Inflammatory macrophage treated with lipopolysaccharide for 1 hour (primary cell): Measurements from ENCODE around the gene KISS1.

Source experiments
- DNase-seq, 2 donors: peaks; one replicate each; pipeline ENCODE4 v3.0.0-alpha.2; 2020 to 2022

Gene KISS1

DNA sequence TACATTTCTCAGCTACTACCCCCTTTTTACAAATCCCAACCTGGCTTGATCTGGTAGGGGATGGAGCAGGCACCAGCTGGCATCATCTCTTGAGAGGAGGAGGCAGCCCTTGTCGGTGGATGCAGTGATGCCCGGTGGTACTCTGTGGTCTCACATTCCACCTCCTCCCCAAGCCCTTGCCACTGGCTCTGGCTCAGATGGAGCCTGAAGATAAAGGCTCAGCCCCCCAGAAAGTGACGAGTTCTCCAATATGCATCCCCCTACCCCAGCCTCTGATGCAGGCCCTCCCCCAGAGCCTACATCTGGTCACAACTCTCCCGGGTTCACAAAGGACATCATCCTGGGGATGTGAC lies 21.3 kb upstream of the KISS1 start:
- no peak for DNase-seq

DNA sequence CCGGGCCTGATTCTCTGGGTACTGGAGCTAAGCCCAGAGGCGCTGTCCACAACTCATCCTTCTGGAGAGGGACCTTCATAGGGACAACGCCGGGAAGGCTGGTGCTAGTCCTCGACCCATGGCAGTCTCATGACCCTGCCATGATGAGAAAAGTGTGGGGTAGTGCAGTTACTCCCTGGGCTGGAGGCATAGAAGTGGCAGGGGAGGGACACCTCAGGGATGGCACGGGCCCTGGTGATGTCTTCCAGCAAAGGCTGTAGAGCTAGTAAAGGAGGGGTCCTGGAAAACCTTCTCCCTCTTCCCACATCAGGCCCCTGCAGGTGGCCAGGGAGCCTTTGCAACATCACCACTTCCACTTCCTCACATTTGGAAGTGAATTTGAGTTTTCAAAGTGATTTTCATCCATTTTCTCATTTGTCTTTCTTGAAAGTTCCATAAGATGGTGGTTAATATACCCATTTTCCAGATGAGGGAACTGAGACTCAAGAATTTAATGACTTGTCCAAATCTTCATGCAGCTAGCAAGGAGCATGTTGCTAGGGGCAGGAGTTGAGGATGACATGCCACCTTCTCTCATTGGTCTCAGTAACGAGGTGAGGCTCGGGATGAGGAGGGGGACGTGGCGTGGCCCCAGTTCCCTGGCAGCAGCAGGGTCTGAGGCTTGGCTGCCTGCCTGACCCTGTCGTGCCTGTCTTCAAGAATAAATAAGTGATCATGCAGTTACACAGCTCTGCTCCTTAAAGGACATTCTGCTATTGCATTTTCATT lies 20.8 kb upstream of the KISS1 start:
- no peak for DNase-seq

DNA sequence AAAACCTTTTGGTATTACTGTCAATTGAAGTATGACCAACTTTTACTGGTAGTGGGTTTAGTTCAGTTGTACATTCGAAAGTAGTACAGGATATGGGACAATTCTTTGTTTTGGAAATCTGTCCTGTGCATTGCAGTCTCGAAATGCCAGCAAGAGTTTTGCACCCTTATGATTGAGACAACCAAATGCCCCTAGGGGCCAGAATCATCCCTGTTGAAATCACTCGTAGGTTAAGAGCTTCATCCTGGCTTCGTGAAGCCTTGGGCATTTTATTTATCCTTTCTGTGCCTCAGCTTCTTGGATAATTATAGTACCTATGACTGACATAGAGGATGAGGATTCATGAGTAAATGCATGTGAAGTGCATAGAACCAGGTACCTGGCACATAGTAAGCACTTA lies 19.9 kb upstream of the KISS1 start:
- no peak for DNase-seq

DNA sequence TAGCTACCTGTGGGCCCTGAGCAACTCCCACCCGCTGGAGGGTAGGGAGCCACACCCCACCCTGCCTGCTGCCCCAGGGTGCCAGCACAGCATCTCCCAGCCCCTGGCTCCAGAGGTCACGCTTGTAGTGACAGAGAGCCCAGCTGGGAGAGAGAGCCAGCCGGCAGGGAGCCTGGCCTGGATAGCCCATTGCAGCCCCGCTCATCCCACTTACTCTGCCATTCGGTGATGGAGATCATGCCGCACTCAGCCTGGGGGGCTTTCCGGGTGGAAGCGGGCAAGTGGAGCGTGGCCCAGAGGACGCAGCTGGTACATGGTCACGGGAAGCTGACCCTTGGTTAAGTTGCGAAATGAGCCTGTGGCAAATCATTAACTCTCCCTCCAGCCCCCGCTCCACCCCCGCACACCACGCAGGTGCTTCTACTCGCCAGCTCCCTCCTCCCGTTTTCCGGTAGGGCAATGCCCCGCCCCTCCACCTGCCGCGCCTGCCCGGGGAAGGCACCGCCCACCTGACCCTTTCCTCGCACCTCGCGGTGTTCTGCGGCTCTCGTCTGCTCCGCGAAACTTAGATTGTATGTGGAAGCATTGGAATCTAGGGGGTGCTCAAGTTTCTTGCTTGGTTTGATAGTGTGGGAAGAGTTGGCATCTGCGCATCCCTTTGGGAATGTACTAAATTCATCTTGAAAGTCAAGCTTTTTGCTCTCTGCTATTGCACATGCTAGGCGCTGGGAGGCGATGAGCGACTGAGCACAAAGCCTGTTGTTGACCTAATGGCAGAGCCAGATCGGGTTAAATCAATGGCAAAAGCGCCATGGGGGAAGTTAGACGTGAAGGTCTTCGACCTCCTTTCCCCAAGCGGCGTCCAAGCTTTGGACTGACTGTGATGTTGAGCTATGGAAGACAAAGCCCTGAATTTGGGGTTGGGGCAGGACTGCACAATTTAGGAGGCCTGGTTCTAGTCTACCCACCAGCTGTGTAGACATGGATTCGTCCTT lies 17.7 kb upstream of the KISS1 start, which contains the start of gene GOLT1A:
GOLT1A (minus strand) TSS at position 321 of the 995 bp plus-strand sequence; CDS start at position 239, 82 bp downstream.
- peak; percentile 58 to 62 for DNase-seq

DNA sequence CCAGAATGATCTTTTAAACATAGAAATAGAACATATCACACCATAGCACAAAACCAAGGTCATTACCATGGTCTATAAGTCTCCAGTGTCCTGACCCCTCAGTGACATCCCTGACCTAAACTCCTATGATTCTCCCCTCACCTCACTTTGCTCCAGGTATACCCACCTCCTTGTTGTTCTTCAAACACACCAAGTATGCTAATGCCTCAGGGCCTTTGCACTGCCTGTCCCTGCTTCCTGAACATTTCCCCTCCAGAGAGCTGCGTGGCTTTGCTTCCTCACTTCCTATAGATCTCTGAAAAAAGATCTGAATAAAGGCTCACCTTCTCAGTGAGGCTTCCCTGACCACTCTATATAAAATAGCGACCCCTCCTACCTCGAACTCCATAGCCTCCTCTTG lies 16.4 kb upstream of the KISS1 start:
- no peak for DNase-seq

DNA sequence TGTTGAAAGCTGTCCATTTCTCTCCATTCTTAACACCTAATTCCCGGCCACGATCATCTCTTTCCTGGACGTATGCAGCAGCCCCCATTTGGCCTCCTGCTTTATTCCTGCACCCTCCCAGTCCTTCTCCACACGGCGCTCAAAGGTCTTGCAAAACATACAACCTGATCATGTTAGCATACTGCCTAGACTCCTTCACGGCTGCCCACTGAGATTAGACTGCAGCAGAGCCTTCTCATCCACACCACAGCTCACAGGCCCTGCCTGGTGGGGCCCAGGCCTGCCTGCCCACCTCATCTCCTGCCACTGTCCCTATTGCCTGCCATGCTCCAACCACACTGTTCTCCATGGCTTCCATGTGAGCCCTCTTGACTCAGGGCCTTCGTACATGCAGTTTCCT lies 14.8 kb upstream of the KISS1 start:
- no peak for DNase-seq

DNA sequence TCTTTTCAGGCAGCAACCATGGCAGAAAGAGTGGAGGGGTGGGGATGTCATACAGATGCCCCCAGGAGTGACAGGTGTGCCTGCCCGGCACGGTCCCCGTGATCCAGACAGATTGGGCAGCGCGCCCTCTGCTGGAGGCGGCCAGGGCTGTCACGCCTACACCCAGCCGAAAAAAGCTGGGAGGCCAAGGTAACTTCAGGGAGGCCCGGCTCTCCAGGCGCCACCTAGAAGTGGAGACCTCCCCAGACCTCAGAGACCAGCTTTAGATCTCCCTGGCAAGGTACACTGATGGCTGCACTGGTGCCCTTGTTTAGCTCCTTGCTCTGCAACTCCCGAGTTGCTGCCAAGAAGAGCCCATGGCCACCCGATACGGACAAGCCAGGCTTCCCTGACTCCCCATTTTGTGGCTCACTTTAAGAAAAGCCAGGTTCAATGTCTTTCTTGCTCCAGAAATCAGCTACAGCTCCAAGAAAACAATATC lies 10.9 kb upstream of the KISS1 start:
- peak; percentile 17 to 66 for DNase-seq

DNA sequence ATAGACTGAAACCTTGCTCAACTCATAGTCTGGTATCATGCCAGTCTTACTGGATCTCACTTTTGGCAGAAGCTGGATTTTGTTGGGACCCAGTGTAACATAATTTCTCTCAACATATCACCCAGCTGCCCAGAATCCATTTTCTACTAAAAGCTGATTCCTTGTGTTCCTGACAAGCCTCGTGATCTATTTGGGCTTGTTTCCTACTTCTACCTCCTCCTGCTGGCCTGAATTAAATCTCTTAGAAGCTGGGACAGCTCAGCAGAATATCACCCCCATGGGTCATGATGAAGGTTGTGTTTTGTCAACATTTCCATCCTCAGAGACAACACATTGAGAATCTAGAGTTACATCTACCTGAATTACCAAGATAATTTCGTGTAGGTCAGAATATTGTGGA lies 9.8 kb upstream of the KISS1 start:
- no peak for DNase-seq

DNA sequence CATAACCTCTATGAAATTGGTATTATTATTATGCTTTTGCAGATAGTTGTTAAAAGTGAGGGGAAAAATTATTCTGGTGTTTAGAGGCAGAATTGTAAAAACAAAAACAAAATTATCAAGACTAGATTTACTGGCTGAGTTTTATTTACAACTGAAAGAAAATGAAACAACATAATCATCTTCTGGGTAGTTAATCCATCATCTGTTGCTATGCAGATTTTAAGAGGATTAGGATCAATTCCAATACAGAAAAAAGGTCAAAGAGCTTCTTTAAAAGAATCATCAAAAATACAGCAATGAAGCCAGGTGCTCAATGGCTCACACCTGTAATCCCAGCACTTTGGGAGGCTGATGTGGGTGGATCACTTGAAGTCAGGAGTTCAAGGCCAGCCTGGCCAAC lies 9.2 kb upstream of the KISS1 start:
- DNase-seq: no peak

DNA sequence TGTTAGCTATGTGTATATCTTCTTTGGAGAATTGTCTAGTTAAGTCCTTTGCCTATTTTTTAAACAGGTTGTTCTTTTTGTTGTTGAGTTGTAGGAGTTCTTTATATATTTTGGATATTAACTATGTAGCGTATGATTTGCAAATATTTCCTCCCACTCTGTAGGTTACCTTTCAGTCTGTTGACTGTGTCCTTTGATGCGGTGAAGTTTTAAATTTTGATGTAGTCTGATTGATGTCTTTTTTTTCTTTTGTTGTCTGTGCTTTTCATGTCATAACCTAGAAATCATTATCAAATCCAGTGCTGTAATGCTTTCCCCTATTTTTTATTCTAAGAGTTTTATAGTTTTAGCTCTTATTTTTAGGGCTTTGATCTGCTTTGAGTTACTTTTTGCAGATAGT lies 8.7 kb upstream of the KISS1 start:
- no peak for DNase-seq

DNA sequence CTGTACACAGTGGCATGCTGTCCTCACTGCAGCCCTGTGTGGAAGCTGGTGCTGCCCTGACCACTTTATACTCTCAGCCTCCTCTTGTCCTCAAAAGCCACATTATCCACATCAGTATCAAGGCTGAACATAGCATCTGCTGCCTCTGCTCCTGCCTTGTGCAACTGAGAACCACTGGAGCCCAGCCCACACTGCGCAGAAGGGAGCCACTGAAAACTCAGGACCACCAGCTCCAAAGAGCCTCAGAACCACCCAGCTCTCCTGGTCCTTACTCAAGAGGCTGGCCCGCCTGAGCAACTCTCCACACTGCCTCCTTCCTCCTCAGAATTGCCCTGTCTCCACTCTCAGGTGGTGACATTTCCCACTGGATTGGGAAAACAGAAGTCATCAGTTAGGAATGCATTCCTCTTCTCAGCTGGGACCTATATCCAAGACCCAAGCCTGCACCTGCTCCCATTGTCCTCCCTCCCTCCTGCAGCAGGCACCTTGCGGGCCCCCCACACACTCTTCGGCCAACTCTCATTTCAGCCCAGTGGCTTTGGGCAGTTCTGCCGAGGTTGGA lies 7.0 kb upstream of the KISS1 start:
- DNase-seq: no peak

DNA sequence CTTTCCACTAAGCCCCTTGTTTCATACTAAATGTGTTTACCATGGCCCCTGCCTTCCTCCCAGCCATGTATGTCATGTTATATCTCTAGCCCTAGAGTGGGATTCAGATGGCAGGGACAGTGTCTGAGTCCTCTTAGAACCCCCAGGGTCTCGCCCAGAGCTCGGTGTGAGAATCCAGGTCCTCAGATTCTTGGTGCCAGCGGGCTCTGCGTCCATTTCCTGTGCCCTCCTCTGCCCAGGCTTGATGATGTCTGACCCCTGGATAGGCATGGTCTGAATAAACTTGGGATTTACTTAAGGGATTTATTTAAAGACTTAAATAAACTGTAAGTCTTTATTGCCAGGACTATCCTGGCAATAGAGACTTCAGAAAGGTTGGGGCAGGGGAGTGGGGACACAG lies 6.2 kb upstream of the KISS1 start:
- DNase-seq: no peak

DNA sequence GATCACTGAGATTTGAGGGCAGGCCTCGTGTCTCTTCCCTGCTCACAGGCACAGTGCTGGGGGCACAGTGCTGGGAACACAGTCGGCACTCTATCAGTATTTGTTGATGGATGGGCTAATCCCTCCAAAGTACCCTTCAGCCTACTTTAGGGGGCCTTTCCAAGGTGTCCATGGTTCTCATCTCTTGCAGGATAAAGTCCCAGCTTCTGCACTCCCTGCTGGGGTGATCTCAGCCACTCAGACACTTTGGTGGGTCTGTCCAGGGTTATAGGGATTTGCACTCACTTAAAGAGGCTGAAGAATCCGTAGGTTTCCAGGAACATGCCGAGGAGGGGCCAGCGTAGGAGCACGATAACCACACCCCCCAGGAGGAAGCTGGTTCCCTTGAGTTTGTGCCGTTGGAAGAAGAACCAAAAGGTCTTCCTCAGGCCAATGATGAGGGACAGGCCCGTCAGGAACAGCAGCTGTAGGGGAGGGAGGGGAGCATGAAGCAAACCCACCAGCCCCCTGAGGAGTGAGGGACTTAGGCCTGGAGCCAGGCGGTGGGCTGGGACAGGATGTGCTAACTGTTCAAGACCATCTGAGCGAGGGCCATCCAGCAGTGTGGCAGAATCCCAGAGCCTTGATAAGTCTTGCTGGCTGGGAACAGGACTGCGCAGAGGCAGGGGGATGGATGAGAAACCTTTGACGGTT lies 5.2 kb upstream of the KISS1 start:
- DNase-seq: no peak

DNA sequence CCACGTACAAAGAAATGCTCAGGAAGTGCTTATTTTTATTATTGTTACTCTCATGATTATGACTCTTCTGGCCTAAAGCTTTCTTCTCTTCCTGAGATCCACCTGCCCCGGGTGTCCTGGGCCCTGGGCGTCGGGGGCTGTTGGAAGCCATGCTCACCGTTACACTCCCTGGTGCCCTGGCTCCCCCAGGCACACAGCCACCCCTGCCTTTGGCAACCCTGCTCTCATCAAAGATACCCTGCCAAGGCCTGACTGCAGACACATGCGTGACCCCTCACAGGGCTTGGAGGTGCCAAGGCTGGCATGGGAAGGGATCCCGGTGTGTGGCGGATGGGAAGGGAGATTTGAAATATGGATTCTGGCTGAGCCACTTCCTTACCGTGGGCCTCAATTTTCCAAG lies 3.3 kb upstream of the KISS1 start:
- no peak for DNase-seq

DNA sequence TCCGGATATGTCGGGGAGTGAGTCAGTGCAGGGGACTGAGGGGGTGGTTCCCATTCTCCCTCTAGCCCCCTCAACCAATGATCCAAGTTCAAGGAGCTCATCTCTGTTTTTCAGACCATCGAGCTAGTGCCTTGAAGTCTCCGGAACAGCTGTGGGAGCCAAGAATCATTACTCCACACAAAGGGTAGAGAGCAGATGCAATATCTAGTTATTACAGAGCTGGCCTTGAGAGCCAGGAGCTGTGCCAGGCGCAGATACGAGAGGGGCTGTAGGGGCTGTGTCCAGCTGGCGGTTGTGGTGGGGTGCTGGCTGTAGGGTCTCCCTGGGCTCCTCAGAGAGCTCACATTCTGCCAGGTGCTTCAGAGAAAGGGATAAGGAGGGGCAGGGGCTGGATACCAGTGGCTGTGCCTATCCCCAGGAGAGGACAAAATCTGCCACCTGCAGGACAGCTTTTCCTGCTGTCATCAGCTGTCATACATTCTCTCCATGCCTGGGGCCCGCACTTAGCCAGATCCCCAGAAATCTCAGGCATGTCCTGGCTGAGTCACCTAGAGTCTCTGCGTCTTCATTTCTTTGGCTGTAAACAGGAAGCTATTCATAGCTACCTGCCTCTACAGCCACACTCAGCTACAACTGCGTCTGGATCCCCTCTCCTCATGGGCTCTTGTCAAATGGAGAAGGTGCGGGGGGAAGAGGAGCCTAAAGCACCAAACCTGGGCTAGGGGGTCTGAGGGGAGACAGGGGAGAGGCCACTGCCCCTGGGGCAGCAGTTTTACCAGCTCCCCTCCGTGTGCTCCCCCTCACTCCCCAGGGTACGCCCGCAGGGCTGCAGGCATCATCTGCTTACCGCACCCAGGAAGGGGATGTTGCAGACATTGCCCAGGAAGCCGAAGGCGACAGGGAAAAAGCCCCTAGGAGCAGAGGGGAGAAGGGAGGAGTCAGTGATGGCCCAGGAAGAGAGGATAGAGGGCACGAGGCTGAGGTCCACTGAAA lies 2.4 kb upstream of the KISS1 start:
- DNase-seq: no peak

DNA sequence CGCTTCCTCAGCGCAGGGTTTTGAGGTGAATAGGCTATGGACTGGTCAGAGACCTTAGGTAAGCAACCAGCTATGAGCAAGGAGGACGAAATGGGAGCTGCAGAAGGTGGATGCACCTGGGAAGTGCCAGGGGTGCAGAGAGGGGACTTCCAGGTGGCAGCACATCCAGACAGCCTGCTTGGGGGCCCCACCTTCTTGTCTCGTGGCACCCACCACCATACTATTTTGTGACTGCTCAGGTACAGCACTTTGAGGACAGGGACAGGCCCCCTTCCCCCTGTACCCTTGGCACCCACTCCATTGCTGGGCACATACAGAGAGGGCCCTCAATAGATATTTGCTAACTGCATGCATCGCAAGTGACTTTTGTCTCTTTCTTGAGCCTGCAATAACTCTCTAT lies 777 bp upstream of the KISS1 start:
- no peak for DNase-seq

DNA sequence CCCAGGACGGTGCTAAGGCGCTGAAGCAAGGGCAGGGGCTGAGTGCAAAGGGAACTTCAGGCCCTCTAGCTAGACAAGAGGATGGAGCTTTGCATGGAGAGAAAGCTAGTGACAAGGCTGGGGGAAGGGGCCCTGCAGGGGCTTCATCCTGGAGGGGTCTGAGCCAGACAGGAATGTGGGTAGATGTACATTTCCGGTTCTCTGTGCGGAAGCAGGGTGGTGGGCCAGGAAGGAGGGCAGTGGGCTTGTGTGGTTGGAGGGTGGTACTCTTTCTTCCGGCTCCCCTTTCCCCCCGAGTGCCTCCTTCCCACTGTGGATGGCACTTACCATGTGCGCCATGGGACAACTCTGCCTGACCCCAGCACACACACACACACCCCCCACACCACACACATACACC lies 1.5 kb downstream of the KISS1 start:
- DNase-seq: no peak

DNA sequence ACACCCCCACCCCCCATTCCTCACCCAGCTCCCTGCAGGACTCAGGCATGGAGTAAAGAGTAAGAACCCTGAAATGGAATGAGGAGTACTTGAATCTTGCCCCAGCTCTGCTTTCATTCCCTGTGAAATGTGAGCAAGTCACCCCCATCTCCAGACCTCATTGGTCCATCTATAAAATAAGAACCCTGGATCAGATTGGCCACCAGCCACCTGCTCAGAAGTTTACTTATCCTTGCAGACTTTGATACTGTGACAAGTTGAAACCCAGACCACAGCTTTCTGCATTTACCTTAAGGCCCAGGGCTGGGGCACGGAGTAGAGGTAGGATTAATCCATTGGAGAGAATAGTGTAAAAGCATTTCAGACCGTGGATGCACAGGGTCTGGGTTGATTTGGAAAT lies 2.2 kb downstream of the KISS1 start:
- no peak for DNase-seq

DNA sequence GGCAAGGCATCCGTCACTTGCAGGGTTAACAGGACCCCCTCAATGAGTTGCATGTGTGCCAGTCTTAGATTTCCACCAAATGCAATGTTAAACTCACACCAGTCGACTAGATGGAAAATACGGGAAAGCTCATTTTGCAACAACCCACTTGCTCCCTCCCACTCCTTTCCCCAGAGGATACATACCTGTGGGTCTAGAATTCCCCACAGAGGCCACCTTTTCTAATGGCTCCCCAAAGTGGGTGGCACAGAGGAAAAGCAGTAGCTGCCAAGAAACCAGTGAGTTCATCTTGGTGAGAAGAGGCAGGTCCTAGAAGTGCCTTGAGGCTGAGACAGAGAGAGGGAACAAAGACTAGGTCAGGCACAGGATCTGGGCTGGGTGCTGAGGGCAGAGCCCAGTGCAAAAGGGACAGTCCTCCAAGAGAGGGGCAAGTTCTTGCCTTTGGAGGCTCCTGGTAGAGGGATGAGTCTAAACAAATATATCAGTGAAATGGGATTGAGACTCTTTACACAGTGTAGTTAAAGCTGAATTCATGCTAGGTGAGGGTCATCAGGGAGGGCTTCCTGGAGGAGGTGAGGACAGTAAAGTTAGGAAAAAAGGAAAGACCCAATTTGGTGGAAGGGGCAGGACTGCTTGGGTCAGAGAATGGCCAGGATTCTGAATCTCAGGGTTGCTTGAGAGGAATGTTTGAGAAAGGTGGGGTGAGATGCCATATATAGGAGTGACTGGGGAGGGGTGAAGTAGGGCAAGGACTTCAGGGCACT lies 3.5 kb downstream of the KISS1 start:
- no peak for DNase-seq

DNA sequence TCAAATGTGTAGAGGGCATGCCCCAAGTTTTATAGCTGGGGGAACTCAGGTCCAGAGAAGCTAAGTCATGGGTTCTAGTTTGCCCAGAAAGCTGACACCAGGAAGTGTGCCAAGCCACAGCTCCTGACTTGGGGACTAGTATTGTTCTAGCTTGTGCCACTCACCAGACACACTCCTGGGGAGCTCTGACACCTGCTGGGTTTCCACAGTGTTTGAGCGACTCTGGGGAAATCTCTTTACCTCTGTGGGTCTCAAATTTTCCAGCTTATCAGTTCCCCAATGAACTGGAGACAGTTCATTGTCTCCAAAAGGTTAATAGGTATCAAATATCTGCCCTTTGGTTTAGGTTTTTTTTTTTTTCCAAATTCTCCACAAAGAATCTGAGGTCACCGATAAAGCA lies 4.2 kb downstream of the KISS1 start:
- DNase-seq: no peak

DNA sequence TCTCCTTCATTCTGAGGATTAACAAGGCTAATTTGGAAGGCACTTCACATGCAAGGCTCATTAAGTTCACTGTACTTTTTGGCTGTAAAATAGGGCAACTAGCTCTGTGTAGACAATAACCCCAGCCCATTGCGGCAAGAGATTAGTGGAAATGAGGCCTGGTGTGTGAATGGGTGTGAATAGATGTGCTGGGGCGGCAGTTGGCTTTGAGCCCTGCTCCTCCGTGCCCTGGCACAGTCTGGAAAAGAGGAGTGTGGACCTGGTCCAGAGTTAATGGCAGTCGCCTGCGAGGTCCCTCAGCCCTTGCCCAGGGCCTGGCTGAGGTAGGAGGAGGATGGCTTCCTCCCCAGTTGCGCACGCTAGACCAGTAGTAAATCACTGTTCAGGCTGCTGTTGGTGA lies 4.8 kb downstream of the KISS1 start:
- DNase-seq: no peak
